Liver (tissue), 9 donors: ENCODE data around the gene ANKRD6. TPM values are rescaled to one million over a fixed set of nuclear protein-coding genes. Genes with fewer than 3 reads are reported as not detected.

Experiments
- DNase-seq: peaks from one replicate; pipeline ENCODE4 v3.0.0-alpha.2; 2017; ENCODE audit warnings: low spot score
- H3K27ac ChIP-seq, 2 donors: one replicate each; pipeline ENCODE4 v1.7.0; 2013; ENCODE audit warnings: inconsistent platforms in 2 of 2, low read length in 2 of 2, control low read depth in 1 of 2, low read depth in 1 of 2, mild to moderate bottlenecking in 1 of 2
- H3K27me3 ChIP-seq, 4 donors: one replicate each; pipeline versions ENCODE4 v1.6.1 to v1.7.0; 2013; ENCODE audit warnings: low read length in 3 of 4, inconsistent platforms in 1 of 4, mild to moderate bottlenecking in 1 of 4, moderate library complexity in 1 of 4; ENCODE audit not compliant: control insufficient read depth in 4 of 4, insufficient read depth in 4 of 4
- H3K36me3 ChIP-seq, 4 donors: one replicate each; pipeline versions ENCODE4 v1.6.1 to v1.7.0; 2013; ENCODE audit warnings: low read length in 3 of 4, mild to moderate bottlenecking in 3 of 4, low read depth in 1 of 4, moderate library complexity in 1 of 4; ENCODE audit not compliant: control insufficient read depth in 4 of 4, insufficient read depth in 3 of 4
- H3K4me1 ChIP-seq, 4 donors: one replicate each; pipeline versions ENCODE4 v1.6.1 to v1.7.0; 2013; ENCODE audit warnings: low read length in 3 of 4, mild to moderate bottlenecking in 3 of 4, moderate library complexity in 1 of 4; ENCODE audit not compliant: control insufficient read depth in 4 of 4, insufficient read depth in 4 of 4
- H3K4me3 ChIP-seq, 3 donors: one replicate each; pipeline versions ENCODE4 v1.6.1 to v1.7.0; 2013; ENCODE audit warnings: low read length in 3 of 3, control low read depth in 1 of 3, low read depth in 1 of 3, mild to moderate bottlenecking in 1 of 3
- H3K9ac ChIP-seq, 2 donors: one replicate each; pipeline ENCODE4 v1.7.0; 2013; ENCODE audit warnings: low read length in 2 of 2, mild to moderate bottlenecking in 2 of 2, moderate library complexity in 2 of 2, control low read depth in 1 of 2, low read depth in 1 of 2
- H3K9me3 ChIP-seq, 4 donors: one replicate each; pipeline versions ENCODE4 v1.6.1 to v1.7.0; 2013; ENCODE audit warnings: low read length in 3 of 4; ENCODE audit not compliant: control insufficient read depth in 4 of 4
- EGR1 ChIP-seq, 2 donors: IDR thresholded peaks; 2 replicates each; pipeline ENCODE4 v1.6.1; 2016 to 2018; ENCODE audit warnings: antibody characterized with exemption in 2 of 2, low read depth in 2 of 2
- FOXA1 ChIP-seq: IDR thresholded peaks from 2 replicates; pipeline ENCODE4 v1.6.1; 2016; ENCODE audit warnings: antibody characterized with exemption
- FOXA2 ChIP-seq: IDR thresholded peaks from 2 replicates; pipeline ENCODE4 v1.6.1; 2016; ENCODE audit warnings: antibody characterized with exemption
- GABPA ChIP-seq, 2 donors: IDR thresholded peaks in 1 of 2; conservative IDR thresholded peaks in 1 of 2; 2 replicates each; pipeline ENCODE4 v1.6.1; 2016; ENCODE audit warnings: antibody characterized with exemption in 2 of 2, mild to moderate bottlenecking in 1 of 2, moderate library complexity in 1 of 2
- HNF4A ChIP-seq, 2 donors: conservative IDR thresholded peaks; 2 replicates each; pipeline ENCODE4 v1.6.1; 2016; ENCODE audit warnings: antibody characterized with exemption in 2 of 2, mild to moderate bottlenecking in 2 of 2
- JUND ChIP-seq, 2 donors: IDR thresholded peaks; 2 replicates each; pipeline ENCODE4 v1.6.1; 2016; ENCODE audit warnings: antibody characterized with exemption in 2 of 2
- NR2F2 ChIP-seq: IDR thresholded peaks from 2 replicates; pipeline ENCODE4 v1.6.1; 2016; ENCODE audit warnings: antibody characterized with exemption
- RAD21 ChIP-seq, 2 donors: IDR thresholded peaks; 2 replicates each; pipeline ENCODE4 v1.6.1; 2016; ENCODE audit warnings: antibody characterized with exemption in 2 of 2, mild to moderate bottlenecking in 2 of 2
- RXRA ChIP-seq, 2 donors: IDR thresholded peaks; 2 replicates each; pipeline ENCODE4 v1.6.1; 2017 to 2018; ENCODE audit warnings: antibody characterized with exemption in 2 of 2, mild to moderate bottlenecking in 1 of 2
- SP1 ChIP-seq: IDR thresholded peaks from 2 replicates; pipeline ENCODE4 v1.6.1; 2018; ENCODE audit warnings: antibody characterized with exemption, mild to moderate bottlenecking
- TAF1 ChIP-seq: conservative IDR thresholded peaks from 2 replicates; pipeline ENCODE4 v1.6.1; 2016; ENCODE audit warnings: antibody characterized with exemption, mild to moderate bottlenecking
- YY1 ChIP-seq: IDR thresholded peaks from 2 replicates; pipeline ENCODE4 v1.6.1; 2016; ENCODE audit warnings: antibody characterized with exemption, mild to moderate bottlenecking
- WGBS: extraction: QIAGEN DNeasy Blood & Tissue Kit; methylation state at CpG from one replicate; pipeline ENCODE4 v1.1.7; 2013; 5-methylcytosine and 5-hydroxymethylcytosine counted together
- polyA plus RNA-seq, 2 donors: library from polyadenylated mRNA; stranded (reverse) in 1 of 2; unstranded in 1 of 2; fragments of 200-250 nt in 1 of 2; fragments of >200 nt in 1 of 2; fragmentation: Nextera tagmentation in 1 of 2; extraction: Ambion mirVana in 1 of 2; gene quantifications; one replicate each; pipeline versions ENCODE4 v1.2.1 to v1.2.3, GENCODE V29; 2013 to 2015
- total RNA-seq, 2 donors: library from RNA; depleted of rRNA; stranded (reverse); fragments of >200 nt; gene quantifications; one replicate each; pipeline ENCODE4 v1.2.3, GENCODE V29; 2014
- TF ChIP-seq, protein P1 (sequence below): IDR thresholded peaks from 2 replicates; pipeline ENCODE4 v1.6.1; 2016; ENCODE audit warnings: antibody characterized with exemption, mild to moderate bottlenecking
- TF ChIP-seq, protein P2 (sequence below): fragments of 150-350 bp; IDR thresholded peaks from 2 replicates; pipeline ENCODE4 v1.5.1; 2017; ENCODE audit warnings: improper control_type of control experiment, low read depth, low read length; ENCODE audit not compliant: missing input control
- TF ChIP-seq, protein P3 (sequence below): IDR thresholded peaks from 2 replicates; pipeline ENCODE4 v1.6.1; 2016; ENCODE audit warnings: antibody characterized with exemption
- TF ChIP-seq, protein P4 (sequence below): IDR thresholded peaks from 2 replicates; pipeline ENCODE4 v1.6.1; 2016; ENCODE audit warnings: antibody characterized with exemption
- TF ChIP-seq, protein P5 (sequence below): IDR thresholded peaks from 2 replicates; pipeline ENCODE4 v1.6.1; 2016; ENCODE audit warnings: antibody characterized with exemption
- donor health status: healthy.
- donor health status: healthy.
- donor health status: healthy.
- donor health status: healthy.
- donor health status: healthy.

The ANKRD6 gene
- total and polyA plus RNA-seq, 4 donors: 2.9 to 9.2 (median 3.8) TPM

DNA sequence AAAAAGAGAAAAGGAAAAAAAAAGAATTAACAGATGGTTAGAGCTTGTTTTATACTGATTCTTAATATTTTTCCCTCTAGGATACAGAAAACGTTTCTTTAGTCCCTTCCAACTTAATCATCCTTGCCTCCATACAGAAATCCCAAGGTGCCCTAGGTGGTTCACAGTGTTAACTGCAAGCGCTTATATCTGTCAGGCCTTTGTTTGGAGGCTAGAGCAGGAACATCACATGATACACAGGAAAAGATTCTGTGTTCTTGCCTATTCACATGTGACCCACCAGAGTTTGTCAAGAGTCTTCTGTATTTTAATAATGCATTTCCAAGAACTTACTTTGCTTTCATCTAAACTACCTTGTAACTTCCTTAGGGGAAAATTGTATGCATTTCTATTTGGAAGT, 31.3 kb downstream of the ANKRD6 start:
- Histone ChIP-seq H3K27ac (no peak overlapping the region), H3K4me1 (no peaks in the 10 kb centered on the region), H3K9me3 (no peaks in the 10 kb centered on the region), H3K9ac (no peak overlapping the region), H3K27me3 (no peaks in the 10 kb centered on the region), H3K36me3 (no peaks in the 10 kb centered on the region), H3K4me3 (no peak overlapping the region)
- TF ChIP-seq TAF1: no peak
- no peak for TF ChIP-seq EGR1 (IDR thresholded peaks at IDR 0.05; ENCODE audit: low read depth in 2 of 2)
- no peak for TF ChIP-seq HNF4A (conservative IDR thresholded peaks at IDR 0.05)
- no peak for TF ChIP-seq GABPA (IDR thresholded peaks at IDR 0.05 in 1 of 2, conservative IDR thresholded peaks at IDR 0.05 in 1 of 2)
- TF ChIP-seq NR2F2: no peak
- TF ChIP-seq RXRA (IDR thresholded peaks at IDR 0.05): no peak
- TF ChIP-seq RAD21 (IDR thresholded peaks at IDR 0.05): no peak
- TF ChIP-seq, protein P1, sequence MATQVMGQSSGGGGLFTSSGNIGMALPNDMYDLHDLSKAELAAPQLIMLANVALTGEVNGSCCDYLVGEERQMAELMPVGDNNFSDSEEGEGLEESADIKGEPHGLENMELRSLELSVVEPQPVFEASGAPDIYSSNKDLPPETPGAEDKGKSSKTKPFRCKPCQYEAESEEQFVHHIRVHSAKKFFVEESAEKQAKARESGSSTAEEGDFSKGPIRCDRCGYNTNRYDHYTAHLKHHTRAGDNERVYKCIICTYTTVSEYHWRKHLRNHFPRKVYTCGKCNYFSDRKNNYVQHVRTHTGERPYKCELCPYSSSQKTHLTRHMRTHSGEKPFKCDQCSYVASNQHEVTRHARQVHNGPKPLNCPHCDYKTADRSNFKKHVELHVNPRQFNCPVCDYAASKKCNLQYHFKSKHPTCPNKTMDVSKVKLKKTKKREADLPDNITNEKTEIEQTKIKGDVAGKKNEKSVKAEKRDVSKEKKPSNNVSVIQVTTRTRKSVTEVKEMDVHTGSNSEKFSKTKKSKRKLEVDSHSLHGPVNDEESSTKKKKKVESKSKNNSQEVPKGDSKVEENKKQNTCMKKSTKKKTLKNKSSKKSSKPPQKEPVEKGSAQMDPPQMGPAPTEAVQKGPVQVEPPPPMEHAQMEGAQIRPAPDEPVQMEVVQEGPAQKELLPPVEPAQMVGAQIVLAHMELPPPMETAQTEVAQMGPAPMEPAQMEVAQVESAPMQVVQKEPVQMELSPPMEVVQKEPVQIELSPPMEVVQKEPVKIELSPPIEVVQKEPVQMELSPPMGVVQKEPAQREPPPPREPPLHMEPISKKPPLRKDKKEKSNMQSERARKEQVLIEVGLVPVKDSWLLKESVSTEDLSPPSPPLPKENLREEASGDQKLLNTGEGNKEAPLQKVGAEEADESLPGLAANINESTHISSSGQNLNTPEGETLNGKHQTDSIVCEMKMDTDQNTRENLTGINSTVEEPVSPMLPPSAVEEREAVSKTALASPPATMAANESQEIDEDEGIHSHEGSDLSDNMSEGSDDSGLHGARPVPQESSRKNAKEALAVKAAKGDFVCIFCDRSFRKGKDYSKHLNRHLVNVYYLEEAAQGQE: no peak
- TF ChIP-seq, protein P2, sequence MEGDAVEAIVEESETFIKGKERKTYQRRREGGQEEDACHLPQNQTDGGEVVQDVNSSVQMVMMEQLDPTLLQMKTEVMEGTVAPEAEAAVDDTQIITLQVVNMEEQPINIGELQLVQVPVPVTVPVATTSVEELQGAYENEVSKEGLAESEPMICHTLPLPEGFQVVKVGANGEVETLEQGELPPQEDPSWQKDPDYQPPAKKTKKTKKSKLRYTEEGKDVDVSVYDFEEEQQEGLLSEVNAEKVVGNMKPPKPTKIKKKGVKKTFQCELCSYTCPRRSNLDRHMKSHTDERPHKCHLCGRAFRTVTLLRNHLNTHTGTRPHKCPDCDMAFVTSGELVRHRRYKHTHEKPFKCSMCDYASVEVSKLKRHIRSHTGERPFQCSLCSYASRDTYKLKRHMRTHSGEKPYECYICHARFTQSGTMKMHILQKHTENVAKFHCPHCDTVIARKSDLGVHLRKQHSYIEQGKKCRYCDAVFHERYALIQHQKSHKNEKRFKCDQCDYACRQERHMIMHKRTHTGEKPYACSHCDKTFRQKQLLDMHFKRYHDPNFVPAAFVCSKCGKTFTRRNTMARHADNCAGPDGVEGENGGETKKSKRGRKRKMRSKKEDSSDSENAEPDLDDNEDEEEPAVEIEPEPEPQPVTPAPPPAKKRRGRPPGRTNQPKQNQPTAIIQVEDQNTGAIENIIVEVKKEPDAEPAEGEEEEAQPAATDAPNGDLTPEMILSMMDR: no peak
- TF ChIP-seq, protein P3, sequence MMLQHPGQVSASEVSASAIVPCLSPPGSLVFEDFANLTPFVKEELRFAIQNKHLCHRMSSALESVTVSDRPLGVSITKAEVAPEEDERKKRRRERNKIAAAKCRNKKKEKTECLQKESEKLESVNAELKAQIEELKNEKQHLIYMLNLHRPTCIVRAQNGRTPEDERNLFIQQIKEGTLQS: no peak
- TF ChIP-seq FOXA2: no peak
- TF ChIP-seq JUND (IDR thresholded peaks at IDR 0.05): no peak
- TF ChIP-seq, protein P4, sequence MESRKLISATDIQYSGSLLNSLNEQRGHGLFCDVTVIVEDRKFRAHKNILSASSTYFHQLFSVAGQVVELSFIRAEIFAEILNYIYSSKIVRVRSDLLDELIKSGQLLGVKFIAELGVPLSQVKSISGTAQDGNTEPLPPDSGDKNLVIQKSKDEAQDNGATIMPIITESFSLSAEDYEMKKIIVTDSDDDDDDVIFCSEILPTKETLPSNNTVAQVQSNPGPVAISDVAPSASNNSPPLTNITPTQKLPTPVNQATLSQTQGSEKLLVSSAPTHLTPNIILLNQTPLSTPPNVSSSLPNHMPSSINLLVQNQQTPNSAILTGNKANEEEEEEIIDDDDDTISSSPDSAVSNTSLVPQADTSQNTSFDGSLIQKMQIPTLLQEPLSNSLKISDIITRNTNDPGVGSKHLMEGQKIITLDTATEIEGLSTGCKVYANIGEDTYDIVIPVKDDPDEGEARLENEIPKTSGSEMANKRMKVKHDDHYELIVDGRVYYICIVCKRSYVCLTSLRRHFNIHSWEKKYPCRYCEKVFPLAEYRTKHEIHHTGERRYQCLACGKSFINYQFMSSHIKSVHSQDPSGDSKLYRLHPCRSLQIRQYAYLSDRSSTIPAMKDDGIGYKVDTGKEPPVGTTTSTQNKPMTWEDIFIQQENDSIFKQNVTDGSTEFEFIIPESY: no peak
- no peak for DNase-seq
- 85% methylated on average over 2 of the region's 2 CpGs for WGBS

DNA sequence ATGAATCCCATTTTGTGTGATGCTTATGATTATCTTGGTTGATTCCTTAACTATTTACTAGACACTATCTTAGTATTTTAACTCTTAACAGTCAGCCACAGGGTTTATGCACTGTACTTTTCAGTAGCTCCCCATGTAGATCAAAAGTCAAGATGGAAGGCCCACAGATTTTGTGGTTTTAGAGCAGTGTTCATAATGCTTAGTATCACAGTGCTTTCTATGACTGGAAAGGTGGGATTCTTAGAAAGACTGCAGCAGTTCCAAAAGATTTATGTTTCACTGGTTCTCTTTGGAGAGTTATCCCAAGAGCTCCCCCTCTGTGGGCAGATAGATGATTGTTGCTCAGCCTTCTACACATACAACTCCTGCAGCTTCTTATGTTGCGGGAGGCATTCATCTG, 34.5 kb downstream of the ANKRD6 start:
- H3K36me3 ChIP-seq: no peaks in the 10 kb centered on the region
- no peaks in the 10 kb centered on the region for H3K9me3 ChIP-seq
- H3K4me3 ChIP-seq: no peak overlapping the region
- no peaks in the 10 kb centered on the region for H3K27me3 ChIP-seq
- no peak overlapping the region for H3K9ac ChIP-seq
- TF ChIP-seq SP1: no peak
- TF ChIP-seq, protein P1: no peak
- TF ChIP-seq, protein P5, sequence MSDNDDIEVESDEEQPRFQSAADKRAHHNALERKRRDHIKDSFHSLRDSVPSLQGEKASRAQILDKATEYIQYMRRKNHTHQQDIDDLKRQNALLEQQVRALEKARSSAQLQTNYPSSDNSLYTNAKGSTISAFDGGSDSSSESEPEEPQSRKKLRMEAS: no peak
- no peak for TF ChIP-seq HNF4A (conservative IDR thresholded peaks at IDR 0.05)
- no peak for TF ChIP-seq TAF1
- TF ChIP-seq YY1: no peak
- TF ChIP-seq, protein P3: no peak
- TF ChIP-seq GABPA (IDR thresholded peaks at IDR 0.05 in 1 of 2, conservative IDR thresholded peaks at IDR 0.05 in 1 of 2): no peak
- TF ChIP-seq RXRA (IDR thresholded peaks at IDR 0.05): no peak
- no peak for TF ChIP-seq FOXA1
- TF ChIP-seq, protein P2: no peak
- H3K27ac ChIP-seq: no peak overlapping the region
- H3K4me1 ChIP-seq: no peaks in the 10 kb centered on the region
- 94% methylated on average over 1 of the region's 1 CpG for WGBS
- no peak for DNase-seq
